NCI-H2227 (cell line): ENCODE measurements around the gene NEK1.

Experiments
- DNase-seq: peaks from one replicate; lab custom pipeline; 2025; ENCODE audit not compliant: unreplicated experiment; lab: John Stamatoyannopoulos, UW

Gene NEK1

DNA sequence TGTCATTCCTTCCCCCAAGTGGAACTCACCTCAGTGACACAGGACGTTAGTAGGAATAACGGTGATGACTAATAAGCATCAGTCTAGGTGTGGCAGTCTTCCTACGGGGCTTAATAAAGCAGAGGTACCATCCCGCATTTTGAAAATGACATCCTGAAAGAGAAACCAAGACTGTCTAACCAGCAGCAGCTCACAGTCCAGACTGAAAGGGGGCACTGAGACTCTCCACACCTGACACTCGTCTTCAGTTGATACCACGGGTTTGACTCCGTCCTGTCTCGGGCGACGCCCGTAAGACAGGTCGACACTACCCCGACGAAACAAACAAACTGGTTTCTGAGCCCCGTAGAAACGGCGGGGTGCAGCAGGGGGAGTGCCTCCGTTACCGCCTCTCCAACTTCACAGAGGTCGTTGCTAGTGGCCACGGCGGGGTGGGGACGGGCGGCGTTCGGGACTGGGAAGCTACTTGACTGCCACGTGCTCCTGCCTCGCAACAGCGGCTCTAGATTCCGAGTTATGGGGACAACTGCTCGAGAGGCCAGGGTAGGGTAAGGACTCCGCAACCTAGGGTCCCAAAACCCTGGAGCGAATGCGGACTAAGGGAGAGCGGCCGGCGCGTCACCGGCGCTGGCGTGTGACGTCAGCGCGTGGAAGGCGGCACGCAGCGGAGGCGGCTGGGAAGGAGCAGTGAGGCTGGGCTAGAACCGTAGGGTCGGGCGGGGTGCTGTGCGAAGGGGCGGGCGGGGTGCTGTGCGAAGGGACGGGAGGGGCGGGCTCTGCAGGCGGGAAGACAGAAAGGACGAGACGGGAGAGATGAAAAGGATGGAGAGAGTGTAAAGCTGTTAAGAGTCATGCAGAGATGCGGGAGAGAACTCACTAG is at the start of gene NEK1:
TSS of gene NEK1 (minus strand) at position 593 of the 880 bp plus-strand sequence. CDS start 9,953 bp downstream, outside the sequence.
- DNase-seq, result peak; percentile 88

DNA sequence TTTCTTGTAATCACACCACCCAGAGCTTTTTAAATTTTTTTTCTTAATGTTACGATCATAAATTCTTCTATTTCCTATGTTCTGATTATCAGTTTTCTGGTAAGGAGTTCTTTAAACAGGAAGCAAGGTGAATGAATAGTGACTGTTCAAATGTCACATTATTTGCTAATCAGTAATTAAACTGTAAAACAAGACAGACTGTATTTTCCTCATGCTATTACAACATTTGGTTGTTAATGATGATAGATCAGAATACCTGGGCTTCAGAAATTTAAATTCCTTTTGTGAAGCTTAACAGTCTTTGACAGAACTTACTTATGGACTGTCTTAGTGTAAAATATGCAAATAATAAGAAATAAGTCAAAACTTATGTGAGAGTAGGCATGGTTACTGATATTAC is 49.4 kb upstream of the NEK1 start:
- DNase-seq, result no peak

DNA sequence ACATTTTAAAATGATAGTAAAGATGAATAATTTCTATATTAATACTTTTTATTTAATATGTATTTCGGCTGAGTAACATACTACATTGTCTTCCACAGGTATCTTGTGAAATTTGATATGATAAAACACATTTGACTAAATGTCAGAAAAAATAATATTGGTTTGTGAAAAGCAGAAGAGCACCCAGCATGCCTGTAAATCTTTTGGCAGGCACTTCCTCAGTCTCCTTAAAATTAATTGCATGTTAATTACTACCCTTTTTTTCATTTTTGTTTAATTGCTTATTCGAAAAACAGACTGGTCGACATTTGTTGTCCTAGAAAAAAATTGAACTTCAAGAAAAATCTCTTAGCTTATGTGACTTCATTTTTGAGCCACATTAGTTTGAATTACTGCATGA is 48.5 kb upstream of the NEK1 start:
- no peak for DNase-seq

DNA sequence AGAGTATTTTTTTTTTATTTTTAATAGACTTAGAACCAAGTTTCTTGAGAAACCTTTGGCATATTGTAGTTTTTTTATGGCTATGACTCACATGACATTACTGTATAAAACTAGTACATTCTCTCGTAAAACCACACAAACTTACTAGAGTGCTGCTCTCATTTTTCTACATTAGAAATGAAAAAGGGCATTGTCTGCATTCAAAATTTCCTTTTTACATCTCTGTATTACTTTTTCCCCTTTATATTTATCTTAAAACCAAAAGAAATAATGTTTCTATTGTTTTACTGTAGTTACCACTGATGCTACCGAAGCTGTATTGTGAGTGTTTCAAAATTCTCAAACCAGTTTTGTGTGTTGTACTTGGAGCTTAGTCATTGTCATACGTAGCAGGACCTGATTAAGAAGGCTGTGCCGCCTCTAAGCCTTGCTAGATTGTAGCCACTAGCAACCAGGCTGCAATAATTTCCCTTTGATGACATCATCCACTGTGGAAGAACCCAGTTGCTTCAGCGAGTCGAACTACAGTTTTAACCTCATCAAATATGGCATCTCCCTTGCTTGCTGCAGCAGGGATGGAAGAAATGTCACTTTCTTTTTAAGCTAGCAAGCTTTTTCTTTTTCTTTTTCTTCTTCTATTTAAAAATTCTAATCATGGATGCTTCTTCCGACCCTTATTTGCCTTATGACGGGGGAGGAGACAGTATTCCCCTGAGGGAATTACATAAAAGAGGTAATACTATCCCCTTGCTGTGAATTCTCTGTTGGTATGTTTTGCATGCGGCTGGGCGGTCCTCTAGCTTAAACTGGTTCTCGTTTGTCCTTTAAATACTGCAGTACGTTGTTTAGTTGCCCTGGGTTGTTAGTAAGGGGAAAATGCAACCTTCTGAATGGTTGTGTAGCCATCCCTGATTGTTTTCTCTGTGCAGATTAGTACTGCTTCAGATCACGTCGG is 47.6 kb upstream of the NEK1 start:
- DNase-seq, result peak; percentile 91

- DNase-seq, result no peak
Observed at GRCh38 chr4:169658975-169659715, 46.8 kb upstream of the NEK1 start.

DNA sequence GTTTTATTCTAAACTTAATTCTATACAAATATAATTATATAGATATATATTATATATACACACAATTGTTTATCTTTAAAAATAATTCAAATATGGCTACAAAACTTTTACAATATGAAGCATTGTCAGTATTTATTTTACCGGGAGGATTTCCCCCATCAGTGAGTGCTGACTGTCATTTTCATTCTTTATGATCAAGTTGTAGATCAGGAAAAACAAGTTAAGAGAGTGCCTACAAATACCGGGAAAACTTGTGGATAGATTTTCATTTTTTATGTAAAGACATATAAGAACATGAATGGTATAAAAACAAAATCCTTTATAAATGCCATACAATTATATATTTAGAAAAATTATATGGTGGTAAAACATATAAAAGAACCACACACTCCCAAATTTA is 45.8 kb upstream of the NEK1 start:
- no peak for DNase-seq

GRCh38 chr4:169657470-169658107 is 45.2 kb upstream of the NEK1 start:
- no peak for DNase-seq

DNA sequence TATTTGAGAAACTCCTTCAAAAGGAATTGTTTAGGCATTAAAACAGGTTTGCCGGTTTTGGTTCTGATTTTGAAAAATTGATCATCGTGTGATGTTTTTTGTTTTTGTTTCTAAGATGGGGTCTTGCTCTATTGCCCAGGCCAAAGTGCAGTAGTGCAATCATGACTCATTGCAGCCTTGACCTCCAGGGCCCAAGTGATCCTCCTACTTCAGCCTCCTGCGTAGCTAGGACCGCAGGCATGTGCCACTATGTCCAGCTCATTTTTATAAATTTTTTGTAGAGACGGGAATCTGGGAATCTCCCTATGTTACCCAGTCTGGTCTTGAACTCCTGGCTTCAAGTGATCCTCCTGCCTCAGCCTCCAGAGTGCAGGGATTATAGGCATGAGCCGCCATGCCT is 43.0 kb upstream of the NEK1 start:
- no peak for DNase-seq

DNA sequence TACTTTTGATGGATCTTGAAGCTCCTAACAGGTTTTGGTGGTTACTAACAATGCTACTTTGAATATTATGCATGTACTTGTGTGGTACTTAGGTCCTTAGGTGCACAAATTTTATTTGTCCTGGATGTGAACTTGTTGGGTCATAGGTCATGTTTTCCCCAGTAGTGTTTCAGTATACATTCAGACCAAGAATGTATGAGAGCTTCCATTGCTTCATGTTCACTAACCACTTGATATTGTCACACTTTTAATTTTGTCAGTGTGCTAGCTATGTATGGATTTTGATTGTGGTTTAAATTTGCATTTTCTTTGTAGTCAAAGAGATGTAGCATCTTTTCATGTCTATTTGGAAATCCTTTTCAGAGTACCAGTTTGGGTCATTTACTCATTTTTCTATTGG is 40.2 kb upstream of the NEK1 start:
- DNase-seq, result no peak

GRCh38 chr4:169650227-169650936 is 38.0 kb upstream of the NEK1 start:
- no peak for DNase-seq

GRCh38 chr4:169649545-169650226 is 37.3 kb upstream of the NEK1 start:
- DNase-seq, result no peak

- DNase-seq, result no peak
Observed at GRCh38 chr4:169645627-169646026, 33.2 kb upstream of the NEK1 start.

GRCh38 chr4:169644802-169645201 is 32.4 kb upstream of the NEK1 start:
- DNase-seq, result no peak

DNA sequence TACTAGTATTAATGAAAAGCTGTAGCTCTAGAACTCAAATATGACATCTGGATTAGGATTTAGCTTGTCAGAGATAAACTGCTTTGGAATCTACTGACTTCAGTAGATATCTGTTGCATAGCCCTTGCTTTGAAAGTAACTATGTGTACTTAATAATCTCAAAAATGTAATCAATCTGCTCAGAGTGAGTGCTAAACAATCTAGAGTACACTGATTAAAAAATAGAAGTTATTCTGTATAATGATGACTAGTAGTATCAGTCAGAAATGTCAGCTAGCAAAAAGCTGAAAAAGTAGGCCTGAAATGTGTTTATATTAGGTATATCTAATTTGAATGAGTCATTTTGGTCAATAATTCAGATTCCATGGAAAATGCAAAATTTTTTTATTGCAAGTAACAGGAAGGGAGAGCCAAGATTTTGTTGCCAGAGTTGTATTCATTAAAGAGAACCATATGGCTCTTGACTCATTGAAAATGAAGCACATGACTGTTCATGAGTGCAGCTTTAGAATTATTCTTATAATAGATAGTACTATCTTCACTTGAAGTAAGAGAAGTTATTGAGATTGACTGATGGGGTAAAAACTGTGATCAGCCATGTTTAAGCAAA is 28.0 kb upstream of the NEK1 start:
- no peak for DNase-seq

DNA sequence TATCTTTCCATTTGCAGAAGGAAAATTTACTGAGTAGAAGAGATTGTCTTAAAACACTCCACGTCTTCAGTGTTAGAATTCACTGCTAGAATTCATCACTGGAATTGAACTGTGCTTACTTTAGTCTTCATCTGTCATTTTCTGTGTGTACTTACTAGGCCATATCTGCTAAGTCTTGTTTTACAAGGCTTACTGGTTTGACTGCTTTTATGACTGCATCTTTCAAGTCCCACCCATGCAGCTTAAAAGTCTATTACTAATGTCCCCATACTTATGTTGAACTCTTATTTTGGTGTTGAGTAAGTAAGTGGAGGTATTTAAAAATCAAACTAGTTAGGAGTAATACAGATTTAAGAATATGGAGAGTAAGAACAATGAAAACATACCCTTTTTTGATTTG is 22.6 kb upstream of the NEK1 start:
- DNase-seq, result no peak

DNA sequence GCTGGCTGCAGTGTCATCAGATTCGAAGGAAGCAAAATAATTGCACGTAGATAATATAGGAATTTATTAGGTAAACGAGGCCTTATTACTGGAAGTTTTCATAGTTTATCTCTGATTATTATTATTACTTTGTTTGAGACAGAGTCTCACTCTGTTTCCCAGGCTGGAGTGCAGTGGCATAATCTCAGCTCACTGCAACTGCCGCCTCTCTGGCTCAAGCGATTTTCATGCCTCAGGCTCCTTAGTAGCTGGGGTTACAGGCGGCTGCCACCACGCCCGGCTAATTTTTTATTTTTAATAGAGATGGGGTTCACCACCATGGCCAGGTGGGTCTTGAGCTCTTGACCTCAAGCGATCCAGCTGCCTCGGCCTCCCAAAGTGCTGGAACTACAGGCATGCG is 20.5 kb upstream of the NEK1 start:
- DNase-seq, result no peak

DNA sequence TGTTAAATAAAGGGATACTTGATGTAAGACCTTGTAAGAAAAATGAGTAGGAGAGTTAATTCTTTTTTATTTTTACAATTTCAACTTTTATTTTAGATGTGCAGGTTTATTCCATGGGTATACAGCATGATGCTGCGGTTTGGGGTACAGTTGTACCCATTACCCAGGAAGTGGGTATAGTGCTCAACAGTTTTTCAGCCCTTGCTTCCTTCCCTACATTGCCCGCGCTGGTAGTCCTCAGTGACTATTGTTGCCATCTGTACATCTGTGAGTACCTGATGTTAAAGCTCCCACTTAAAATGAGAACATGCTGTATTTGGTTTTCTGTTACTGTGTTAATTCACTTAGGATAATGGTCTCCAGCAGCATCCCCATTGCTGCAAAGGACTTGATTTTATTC is 17.7 kb upstream of the NEK1 start:
- DNase-seq, result no peak

GRCh38 chr4:169628579-169628978 is 16.2 kb upstream of the NEK1 start:
- DNase-seq, result no peak

GRCh38 chr4:169627307-169627706 is 14.9 kb upstream of the NEK1 start:
- DNase-seq, result no peak
